Neuronal stem cell (in vitro differentiated cells): Measurements from ENCODE around the gene ORMDL3. TPM values are rescaled to one million over a fixed set of nuclear protein-coding genes. Genes with fewer than 3 reads are reported as not detected.

Experiments used
- DNase-seq: peaks from one replicate; pipeline ENCODE4 v3.0.0-alpha.2; 2013; ENCODE audit warnings: low spot score
- H2AFZ ChIP-seq: one replicate; pipeline ENCODE4 v1.6.1; 2013; ENCODE audit warnings: mild to moderate bottlenecking, low read length, inconsistent platforms
- H2AK5ac ChIP-seq: 2 replicates; pipeline ENCODE4 v1.6.1; 2013; ENCODE audit warnings: low read depth, mild to moderate bottlenecking, inconsistent platforms, low read length, moderate library complexity, mixed read lengths
- H2BK120ac ChIP-seq: 2 replicates; pipeline ENCODE4 v1.6.1; 2013; ENCODE audit warnings: low read depth, mild to moderate bottlenecking, inconsistent platforms, low read length, moderate library complexity, mixed read lengths
- H2BK12ac ChIP-seq: one replicate; pipeline ENCODE4 v1.6.1; 2013; ENCODE audit warnings: low read length, inconsistent platforms
- H2BK15ac ChIP-seq: 2 replicates; pipeline ENCODE4 v1.6.1; 2013; ENCODE audit warnings: mild to moderate bottlenecking, low read length, inconsistent platforms, mixed read lengths
- H2BK5ac ChIP-seq: one replicate; pipeline ENCODE4 v1.6.1; 2013; ENCODE audit warnings: inconsistent platforms, mild to moderate bottlenecking, low read length, moderate library complexity
- H3K14ac ChIP-seq: one replicate; pipeline ENCODE4 v1.6.1; 2013; ENCODE audit warnings: low read length, inconsistent platforms
- H3K18ac ChIP-seq: 2 replicates; pipeline ENCODE4 v1.6.1; 2013; ENCODE audit warnings: low read length, inconsistent platforms
- H3K23ac ChIP-seq: 2 replicates; pipeline ENCODE4 v1.6.1; 2013; ENCODE audit warnings: low read depth, mild to moderate bottlenecking, mixed read lengths, low read length, inconsistent platforms; ENCODE audit not compliant: poor library complexity
- H3K27ac ChIP-seq: replicated peaks from 3 replicates; pipeline ENCODE4 v1.5.1; 2013; ENCODE audit warnings: low read length, inconsistent platforms
- H3K27me3 ChIP-seq, 3 experiments: 2 replicates each; pipeline ENCODE4 v1.6.1; 2013; ENCODE audit warnings: low read length in 3 of 3, mild to moderate bottlenecking in 2 of 3, inconsistent platforms in 1 of 3, low read depth in 1 of 3, mixed read lengths in 1 of 3, moderate library complexity in 1 of 3; ENCODE audit not compliant: control insufficient read depth in 3 of 3, insufficient read depth in 3 of 3
- H3K36me3 ChIP-seq, 2 donors: replicated peaks in 1 of 2; 2 replicates each; pipeline ENCODE4 v1.6.1; 2013; ENCODE audit warnings: low read length in 2 of 2; ENCODE audit not compliant: control insufficient read depth in 2 of 2, insufficient read depth in 2 of 2
- H3K4ac ChIP-seq: 2 replicates; pipeline ENCODE4 v1.6.1; 2013; ENCODE audit warnings: inconsistent platforms, mild to moderate bottlenecking, low read length, moderate library complexity
- H3K4me1 ChIP-seq, 2 donors: 1 replicate in 1 of 2; 2 replicates in 1 of 2; pipeline ENCODE4 v1.6.1; 2013; ENCODE audit warnings: low read length in 2 of 2, low read depth in 1 of 2; ENCODE audit not compliant: control insufficient read depth in 2 of 2, insufficient read depth in 1 of 2
- H3K4me2 ChIP-seq: one replicate; pipeline ENCODE4 v1.6.1; 2013; ENCODE audit warnings: mild to moderate bottlenecking, low read length, inconsistent platforms; ENCODE audit not compliant: insufficient read depth, poor library complexity, severe bottlenecking
- H3K4me3 ChIP-seq, 2 donors: 2 replicates each; pipeline ENCODE4 v1.5.1; 2013; ENCODE audit warnings: low read length in 2 of 2, mild to moderate bottlenecking in 2 of 2, inconsistent platforms in 1 of 2, moderate library complexity in 1 of 2
- H3K79me1 ChIP-seq: one replicate; pipeline ENCODE4 v1.6.1; 2013; ENCODE audit warnings: low read depth, mild to moderate bottlenecking, inconsistent platforms, low read length, moderate library complexity
- H3K9ac ChIP-seq: one replicate; pipeline ENCODE4 v1.6.1; 2013; ENCODE audit warnings: mild to moderate bottlenecking, low read depth, low read length, inconsistent platforms; ENCODE audit not compliant: poor library complexity
- H3K9me3 ChIP-seq, 2 donors: replicated peaks in 1 of 2; 2 replicates each; pipeline versions ENCODE3 to v1.6.1; 2013; ENCODE audit warnings: low read length in 2 of 2, mild to moderate bottlenecking in 2 of 2, inconsistent platforms in 1 of 2, low read depth in 1 of 2, mixed read lengths in 1 of 2, moderate library complexity in 1 of 2; ENCODE audit not compliant: control insufficient read depth in 2 of 2, insufficient read depth in 1 of 2
- H4K8ac ChIP-seq: one replicate; pipeline ENCODE4 v1.6.1; 2013; ENCODE audit warnings: low read depth, mild to moderate bottlenecking, inconsistent platforms, low read length, moderate library complexity
- H4K91ac ChIP-seq: one replicate; pipeline ENCODE4 v1.6.1; 2013; ENCODE audit warnings: low read length, low read depth, mild to moderate bottlenecking, inconsistent platforms; ENCODE audit not compliant: poor library complexity
- WGBS, 2 donors: extraction: QIAGEN DNeasy Blood & Tissue Kit; methylation state at CpG; one replicate each; pipeline ENCODE4 v1.1.7; 2013; ENCODE audit warnings: missing lambda C conversion rate in 2 of 2, mixed read lengths in 1 of 2; ENCODE audit not compliant: insufficient read length in 2 of 2, insufficient replicate concordance in 1 of 2; ENCODE audit errors: extremely low coverage in 2 of 2; 5-methylcytosine and 5-hydroxymethylcytosine counted together
- polyA plus RNA-seq, 2 experiments: library from polyadenylated mRNA; stranded (reverse); fragments of 200-250 nt; gene quantifications; one replicate each; pipeline ENCODE4 v1.2.3, GENCODE V29; 2013

The ORMDL3 gene
- 103 TPM for polyA plus RNA-seq (2013, experiment 1 of 2)
- 107 TPM for polyA plus RNA-seq (2013, experiment 2 of 2)

- Histone ChIP-seq H3K4me1 (peaks cover 6 to 13% of the 10 kb centered on the region in 2 donors), H3K4me2 (peak within 1 kb of the TSS; percentile 82), H4K91ac (no peak within 1 kb of the TSS), H2BK120ac (no peak within 1 kb of the TSS), H2AFZ (peak within 1 kb of the TSS; percentile 96), H2AK5ac (peak within 1 kb of the TSS; percentile 91), H4K8ac (peak within 1 kb of the TSS; percentile 76), H3K4me3 (peak within 1 kb of the TSS; percentile 62 to 93), H2BK12ac (no peak within 1 kb of the TSS), H3K4ac (no peak within 1 kb of the TSS), H3K36me3 (peaks cover 17 to 24% of the 10 kb centered on the region in 2 donors), H2BK5ac (peak within 1 kb of the TSS; percentile 87), H3K27ac (peak within 1 kb of the TSS; percentile 48), H3K18ac (peak within 1 kb of the TSS; percentile 95), H3K9ac (peak within 1 kb of the TSS; percentile 98), H3K27me3 (no peaks in the 10 kb centered on the region), H3K14ac (peak within 1 kb of the TSS; percentile 63), H3K9me3 (peaks cover 0 to 2% of the 10 kb centered on the region in 2 donors), H3K79me1 (peaks cover 12% of the 10 kb centered on the region), H2BK15ac (peak within 1 kb of the TSS; percentile 88), H3K23ac (peak within 1 kb of the TSS; percentile 97)
- DNase-seq, result peak; percentile 93
- WGBS, 2 donors, result no CpG with 5 or more reads among the region's 72 CpGs
Measured at GRCh38 chr17:39927101-39927928, at the start of gene ORMDL3, which contains the start of gene LRRC3C. Gene ORMDL3, minus strand, starts transcription at chr17:39927601. Its CDS starts 3,398 bp downstream, at chr17:39924203. Gene LRRC3C, plus strand, starts transcription at chr17:39927732. Its CDS starts 13,792 bp downstream, at chr17:39941524.

GRCh38 chr17:39975801-39976200 lies 48.4 kb upstream of the ORMDL3 start:
- no peak overlapping the region for H2AFZ ChIP-seq
- H3K18ac ChIP-seq, result no peak overlapping the region
- H3K9me3 ChIP-seq, result no peaks in the 10 kb centered on the region
- no peak overlapping the region for H3K9ac ChIP-seq
- H3K4ac ChIP-seq, result no peak overlapping the region
- peaks cover 0 to 73% (median 0%) of the 10 kb centered on the region in 3 experiments for H3K27me3 ChIP-seq
- no peak overlapping the region for H3K14ac ChIP-seq
- H4K8ac ChIP-seq, result no peak overlapping the region
- no peak overlapping the region for H3K4me3 ChIP-seq
- no peak overlapping the region for H2BK15ac ChIP-seq
- H3K4me1 ChIP-seq, result peaks cover 0 to 4% of the 10 kb centered on the region in 2 donors
- no CpG with 5 or more reads among the region's 4 CpGs for WGBS, 2 donors
- H2BK12ac ChIP-seq, result no peak overlapping the region
- no peaks in the 10 kb centered on the region for H3K36me3 ChIP-seq
- no peak overlapping the region for H2BK5ac ChIP-seq
- DNase-seq, result no peak
- H3K79me1 ChIP-seq, result peaks cover 1% of the 10 kb centered on the region
- no peak overlapping the region for H3K23ac ChIP-seq
- H3K27ac ChIP-seq, result no peak overlapping the region
- H3K4me2 ChIP-seq, result no peak overlapping the region
- no peak overlapping the region for H4K91ac ChIP-seq
- no peak overlapping the region for H2BK120ac ChIP-seq
- H2AK5ac ChIP-seq, result no peak overlapping the region

- Histone ChIP-seq H2AFZ (no peak overlapping the region), H2BK12ac (no peak overlapping the region), H3K4ac (no peak overlapping the region), H3K36me3 (no peaks in the 10 kb centered on the region), H3K9me3 (no peaks in the 10 kb centered on the region), H4K8ac (no peak overlapping the region), H2BK120ac (no peak overlapping the region), H3K27ac (no peak overlapping the region), H3K4me2 (no peak overlapping the region), H3K4me1 (peaks cover 0 to under 1% of the 10 kb centered on the region in 2 donors), H3K23ac (no peak overlapping the region), H3K79me1 (no peaks in the 10 kb centered on the region), H3K27me3 (peaks cover 0 to 84% (median 0%) of the 10 kb centered on the region in 3 experiments), H3K9ac (no peak overlapping the region), H3K18ac (no peak overlapping the region), H3K4me3 (no peak overlapping the region), H2BK15ac (no peak overlapping the region), H4K91ac (no peak overlapping the region), H2BK5ac (no peak overlapping the region), H3K14ac (no peak overlapping the region), H2AK5ac (no peak overlapping the region)
- no CpG with 5 or more reads among the region's 5 CpGs for WGBS, 2 donors
- DNase-seq, result no peak
Measured at GRCh38 chr17:39974433-39974832, 47.0 kb upstream of the ORMDL3 start.

- H3K18ac ChIP-seq, result no peak overlapping the region
- no peaks in the 10 kb centered on the region for H3K36me3 ChIP-seq
- no peak overlapping the region for H3K27ac ChIP-seq
- no peak overlapping the region for H4K8ac ChIP-seq
- no peak overlapping the region for H3K4ac ChIP-seq
- H3K23ac ChIP-seq, result no peak overlapping the region
- no peak overlapping the region for H2BK12ac ChIP-seq
- no peak overlapping the region for H2AFZ ChIP-seq
- H3K9ac ChIP-seq, result no peak overlapping the region
- H2BK5ac ChIP-seq, result no peak overlapping the region
- H3K14ac ChIP-seq, result no peak overlapping the region
- H3K27me3 ChIP-seq, result peaks cover 0 to 85% (median 0%) of the 10 kb centered on the region in 3 experiments
- DNase-seq, result no peak
- no CpG with 5 or more reads among the region's 2 CpGs for WGBS, 2 donors
- H3K4me3 ChIP-seq, result no peak overlapping the region
- no peak overlapping the region for H2AK5ac ChIP-seq
- H2BK15ac ChIP-seq, result no peak overlapping the region
- no peak overlapping the region for H2BK120ac ChIP-seq
- H3K79me1 ChIP-seq, result no peaks in the 10 kb centered on the region
- no peak overlapping the region for H3K4me2 ChIP-seq
- H3K4me1 ChIP-seq, result no peaks in the 10 kb centered on the region
- no peak overlapping the region for H4K91ac ChIP-seq
- H3K9me3 ChIP-seq, result no peaks in the 10 kb centered on the region
Measured at GRCh38 chr17:39973496-39973895, 46.1 kb upstream of the ORMDL3 start.
